ENCODE data around the gene TMEM80. TPM values are rescaled to one million over a fixed set of nuclear protein-coding genes. Genes with fewer than 3 reads are reported as not detected.

The TMEM80 gene
- total and polyA plus RNA-seq, 2 donors (not counting 1 experiment from before 2014, with no cell fraction given), result 10.6 to 15.3 TPM

DNA sequence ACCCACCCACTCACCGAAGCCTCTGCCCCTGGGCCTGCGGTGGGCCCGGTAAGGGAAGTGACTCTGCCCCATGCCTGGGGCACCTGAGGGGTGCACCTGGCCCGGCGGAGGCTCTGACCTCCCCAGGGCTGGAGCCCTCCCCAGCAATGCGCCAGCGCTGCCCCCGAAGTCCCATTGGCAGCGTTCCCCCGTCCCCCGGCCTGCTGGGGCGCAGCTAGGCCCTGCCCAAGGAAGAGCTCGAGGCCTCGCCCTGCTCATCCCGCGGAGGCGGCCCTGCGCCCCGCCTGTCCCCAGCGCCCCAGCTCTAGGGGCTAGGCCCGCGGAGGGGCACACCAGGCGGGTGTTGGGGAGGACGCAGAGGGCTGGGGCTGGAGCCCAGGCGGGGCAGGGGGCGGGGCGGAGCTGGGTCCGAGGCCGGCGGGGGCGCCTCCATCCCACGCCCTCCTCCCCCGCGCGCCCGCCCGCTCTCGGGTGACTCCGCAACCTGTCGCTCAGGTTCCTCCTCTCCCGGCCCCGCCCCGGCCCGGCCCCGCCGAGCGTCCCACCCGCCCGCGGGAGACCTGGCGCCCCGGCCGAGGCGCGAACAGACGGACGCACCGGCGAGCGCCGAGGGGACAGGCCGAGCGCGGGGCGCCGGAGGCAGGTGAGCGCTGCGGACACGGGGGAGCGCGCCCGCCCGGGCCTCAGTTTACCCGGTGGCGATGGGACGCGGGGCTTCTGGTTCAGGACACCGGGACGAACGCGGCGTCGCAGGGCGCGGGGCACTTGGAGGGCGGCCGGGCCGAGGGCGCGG lies 10.2 kb downstream of the TMEM80 start, which contains the start of gene EPS8L2:
Gene EPS8L2, plus strand, starts transcription at position 586 of the 793 bp plus-strand sequence. CDS start 3,177 bp downstream, outside the sequence.
- peak within 1 kb of the TSS; percentile 47 for H3K27ac ChIP-seq (ENCODE audit: insufficient read depth, low read length)
- H3K9me3 ChIP-seq (ENCODE audit: control insufficient read depth, insufficient read depth, low read depth, low read length), result no peaks in the 10 kb centered on the region
- H3K4me2 ChIP-seq (ENCODE audit: extremely low read depth, insufficient read depth, low read length), result peak within 1 kb of the TSS; percentile 97
- no peaks in the 10 kb centered on the region for H4K20me1 ChIP-seq (ENCODE audit: control insufficient read depth, extremely low read depth, insufficient read depth, low read length)
- peak within 1 kb of the TSS; percentile 60 for H2AFZ ChIP-seq (ENCODE audit: low read length)
- TF ChIP-seq, protein P1, sequence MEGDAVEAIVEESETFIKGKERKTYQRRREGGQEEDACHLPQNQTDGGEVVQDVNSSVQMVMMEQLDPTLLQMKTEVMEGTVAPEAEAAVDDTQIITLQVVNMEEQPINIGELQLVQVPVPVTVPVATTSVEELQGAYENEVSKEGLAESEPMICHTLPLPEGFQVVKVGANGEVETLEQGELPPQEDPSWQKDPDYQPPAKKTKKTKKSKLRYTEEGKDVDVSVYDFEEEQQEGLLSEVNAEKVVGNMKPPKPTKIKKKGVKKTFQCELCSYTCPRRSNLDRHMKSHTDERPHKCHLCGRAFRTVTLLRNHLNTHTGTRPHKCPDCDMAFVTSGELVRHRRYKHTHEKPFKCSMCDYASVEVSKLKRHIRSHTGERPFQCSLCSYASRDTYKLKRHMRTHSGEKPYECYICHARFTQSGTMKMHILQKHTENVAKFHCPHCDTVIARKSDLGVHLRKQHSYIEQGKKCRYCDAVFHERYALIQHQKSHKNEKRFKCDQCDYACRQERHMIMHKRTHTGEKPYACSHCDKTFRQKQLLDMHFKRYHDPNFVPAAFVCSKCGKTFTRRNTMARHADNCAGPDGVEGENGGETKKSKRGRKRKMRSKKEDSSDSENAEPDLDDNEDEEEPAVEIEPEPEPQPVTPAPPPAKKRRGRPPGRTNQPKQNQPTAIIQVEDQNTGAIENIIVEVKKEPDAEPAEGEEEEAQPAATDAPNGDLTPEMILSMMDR (conservative IDR thresholded peaks at IDR 0.05 in 1 of 2, IDR thresholded peaks at IDR 0.05 in 1 of 2; ENCODE audit: low read depth in 1 of 2, low read length in 2 of 2), result no peak
- TF ChIP-seq EZH2 (IDR thresholded peaks at IDR 0.05; ENCODE audit: low read length, missing control alignments), result no peak
- peaks cover 11% of the 10 kb centered on the region for H3K4me1 ChIP-seq (ENCODE audit: control insufficient read depth, extremely low read depth, insufficient read depth, low read length)
- no peaks in the 10 kb centered on the region for H3K27me3 ChIP-seq (ENCODE audit: control insufficient read depth, insufficient read depth, low read length)
- H3K9ac ChIP-seq (ENCODE audit: insufficient read depth, low read length), result peak within 1 kb of the TSS; percentile 58
- peak within 1 kb of the TSS; percentile 60 to 79 (median 72) for H3K4me3 ChIP-seq (replicated peaks in 1 of 4; ENCODE audit: control extremely low read depth in 1 of 4, insufficient read depth in 1 of 4, low read depth in 3 of 4, low read length in 4 of 4)
- no peaks in the 10 kb centered on the region for H3K79me2 ChIP-seq (ENCODE audit: control insufficient read depth, insufficient read depth, low read length)
- peaks cover 10% of the 10 kb centered on the region for H3K36me3 ChIP-seq (ENCODE audit: control insufficient read depth, insufficient read depth, low read length)
- DNase-seq (ENCODE audit: low read depth in 2 of 2), result no peak

DNA sequence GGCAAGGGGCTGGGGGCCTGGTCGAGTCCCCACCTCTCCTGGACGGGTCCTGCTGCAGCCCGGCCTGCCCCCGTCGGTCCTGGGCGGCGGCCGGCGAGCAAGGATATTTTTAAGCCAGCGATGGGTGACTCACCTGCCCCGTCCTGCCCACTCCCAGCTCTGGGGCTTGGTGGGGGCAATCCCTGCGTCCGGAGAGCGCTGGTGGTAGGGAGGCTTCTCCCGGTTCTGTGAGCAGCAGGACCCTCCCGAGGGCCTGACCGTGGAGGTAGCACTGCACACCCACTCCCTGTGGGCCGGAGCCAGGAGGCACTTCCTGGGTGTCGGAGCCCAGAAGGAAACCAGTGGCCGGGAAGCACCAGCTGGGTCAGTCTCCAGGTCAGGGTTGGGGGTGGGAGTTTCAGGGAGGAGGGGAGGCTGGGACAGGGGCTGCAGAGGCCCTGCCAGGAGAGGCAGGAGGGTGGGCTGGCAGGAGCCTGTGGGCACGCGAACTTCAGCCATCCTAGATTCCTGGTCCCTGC lies 10.9 kb downstream of the TMEM80 start:
- peak overlapping the region; percentile 47 for H3K27ac ChIP-seq (ENCODE audit: insufficient read depth, low read length)

More for the DNA sequence above, 10.9 kb downstream of the TMEM80 start:
- peak; percentile 51 to 54 for DNase-seq (ENCODE audit: low read depth in 2 of 2)
- Histone ChIP-seq H3K4me2 (ENCODE audit: extremely low read depth, insufficient read depth, low read length) (peak overlapping the region; percentile 97), H3K9ac (ENCODE audit: insufficient read depth, low read length) (peak overlapping the region; percentile 58), H3K4me3 (replicated peaks in 1 of 4; ENCODE audit: control extremely low read depth in 1 of 4, insufficient read depth in 1 of 4, low read depth in 3 of 4, low read length in 4 of 4) (peak overlapping the region; percentile 60 to 79 (median 72)), H3K9me3 (ENCODE audit: control insufficient read depth, insufficient read depth, low read depth, low read length) (no peaks in the 10 kb centered on the region), H2AFZ (ENCODE audit: low read length) (peak overlapping the region; percentile 60), H3K27me3 (ENCODE audit: control insufficient read depth, insufficient read depth, low read length) (no peaks in the 10 kb centered on the region), H3K79me2 (ENCODE audit: control insufficient read depth, insufficient read depth, low read length) (no peaks in the 10 kb centered on the region), H3K36me3 (ENCODE audit: control insufficient read depth, insufficient read depth, low read length) (peaks cover 10% of the 10 kb centered on the region), H4K20me1 (ENCODE audit: control insufficient read depth, extremely low read depth, insufficient read depth, low read length) (no peaks in the 10 kb centered on the region), H3K4me1 (ENCODE audit: control insufficient read depth, extremely low read depth, insufficient read depth, low read length) (peaks cover 11% of the 10 kb centered on the region)
- no peak for TF ChIP-seq EZH2 (IDR thresholded peaks at IDR 0.05; ENCODE audit: low read length, missing control alignments)
- TF ChIP-seq, protein P1 (conservative IDR thresholded peaks at IDR 0.05 in 1 of 2, IDR thresholded peaks at IDR 0.05 in 1 of 2; ENCODE audit: low read depth in 1 of 2, low read length in 2 of 2), result no peak

Data from fibroblast of lung (primary cell).